NK-92 treated with Interleukin-12 subunit alpha and Interleukin-12 subunit beta, amount 100 ng/mL, for 24 hours (cell line): ENCODE results near the gene CLEC10A.
"Not testable (repeated sequence)": the region's sequence is repeated elsewhere in the genome, so short reads cannot be mapped to it uniquely, and the experiment has no call there.

Source experiments
- DNase-seq: peaks from one replicate; lab custom pipeline; 2025; lab: John Stamatoyannopoulos, UW

Gene CLEC10A

GRCh38 chr17:7108560-7108925 is 28.5 kb upstream of the CLEC10A start:
- DNase-seq = no peak

GRCh38 chr17:7107795-7108559 is 27.9 kb upstream of the CLEC10A start:
- DNase-seq = no peak

GRCh38 chr17:7107012-7107754 is 27.1 kb upstream of the CLEC10A start:
- DNase-seq = no peak

GRCh38 chr17:7102421-7102820 is 22.4 kb upstream of the CLEC10A start:
- no peak for DNase-seq

- DNase-seq = no peak
These were observed 21.5 kb upstream of the CLEC10A start for GRCh38 chr17:7101531-7101930.

GRCh38 chr17:7100641-7101379 is 20.8 kb upstream of the CLEC10A start:
- not testable (repeated sequence) for DNase-seq

- no peak for DNase-seq
These were observed 18.9 kb upstream of the CLEC10A start for GRCh38 chr17:7098802-7099459.

- no peak for DNase-seq
These were observed 17.9 kb upstream of the CLEC10A start for GRCh38 chr17:7097940-7098339.

- no peak for DNase-seq
These were observed 15.6 kb upstream of the CLEC10A start for GRCh38 chr17:7095625-7096024.

GRCh38 chr17:7094652-7095019 is 14.6 kb upstream of the CLEC10A start:
- no peak for DNase-seq

GRCh38 chr17:7091311-7092005 is 11.4 kb upstream of the CLEC10A start:
- not testable (repeated sequence) for DNase-seq

- not testable (repeated sequence) for DNase-seq
These were observed 9.5 kb upstream of the CLEC10A start for GRCh38 chr17:7089570-7089969.

GRCh38 chr17:7088442-7088841 is 8.4 kb upstream of the CLEC10A start:
- DNase-seq = not testable (repeated sequence)

GRCh38 chr17:7084088-7084487 is 4.0 kb upstream of the CLEC10A start:
- no peak for DNase-seq

GRCh38 chr17:7083592-7083991 is 3.5 kb upstream of the CLEC10A start:
- no peak for DNase-seq

GRCh38 chr17:7081341-7082062 is 1.5 kb upstream of the CLEC10A start:
- peak; percentile 24 for DNase-seq

- DNase-seq = no peak
These were observed 498 bp upstream of the CLEC10A start for GRCh38 chr17:7080456-7081041.

- no peak for DNase-seq
These were observed 1.3 kb downstream of the CLEC10A start for GRCh38 chr17:7078711-7079110.

- no peak for DNase-seq
These were observed 2.0 kb downstream of the CLEC10A start for GRCh38 chr17:7077911-7078546.

- DNase-seq = no peak
These were observed 5.1 kb downstream of the CLEC10A start for GRCh38 chr17:7074931-7075330.
